Measurements from ENCODE around the gene TXNRD3.
"Not testable (repeated sequence)": the region's sequence is repeated elsewhere in the genome, so short reads cannot be mapped to it uniquely, and the experiment has no call there.

The TXNRD3 gene

DNA sequence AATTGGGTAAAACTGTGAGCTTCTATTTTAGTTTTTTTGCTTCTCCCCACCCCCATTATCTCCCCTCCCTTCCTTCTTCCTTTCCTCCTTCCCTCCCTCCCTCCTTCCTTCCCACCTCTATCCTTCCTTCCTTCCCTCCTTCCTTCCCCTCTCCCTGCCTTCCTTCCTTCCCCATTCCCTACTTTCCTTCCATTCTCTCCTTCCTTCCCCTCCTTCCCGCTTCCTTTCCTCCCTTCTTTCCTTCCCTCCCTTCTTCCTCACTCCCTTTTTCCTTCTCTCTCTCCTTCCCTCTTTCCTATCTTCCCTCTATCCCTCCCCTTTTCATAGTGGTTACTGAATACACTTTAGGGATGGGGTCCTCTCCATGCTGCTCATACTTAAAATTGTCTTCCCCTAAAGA is 55.8 kb downstream of the TXNRD3 start:
- no peak for DNase-seq (ENCODE audit: extremely low read depth, low read depth)
- no peak for TF ChIP-seq CTCF (IDR thresholded peaks at IDR 0.05; ENCODE audit: low read depth, low read length, missing control alignments)
- H3K4me3 ChIP-seq (replicated peaks; ENCODE audit: low read depth, low read length) = no peak overlapping the region

DNA sequence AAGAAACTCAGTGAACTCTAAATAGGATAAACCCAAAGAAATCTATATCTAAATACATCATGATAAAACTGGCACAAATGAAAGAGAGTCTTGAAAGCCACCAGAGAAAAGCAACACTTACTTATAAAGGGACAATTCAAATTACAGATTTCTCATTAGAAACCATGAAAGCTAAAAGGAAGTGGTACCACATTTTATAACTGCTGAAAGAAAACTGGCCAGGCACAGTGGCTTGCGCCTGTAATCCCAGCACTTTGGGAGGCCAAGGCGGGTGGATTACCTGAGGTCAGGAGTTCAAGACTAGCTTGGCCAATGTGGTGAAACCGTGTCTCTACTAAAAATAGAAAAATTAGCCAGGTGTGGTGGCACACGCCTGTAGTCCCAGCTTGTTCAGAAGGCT is 59.4 kb downstream of the TXNRD3 start:
- DNase-seq (ENCODE audit: extremely low read depth, low read depth); H3K4me3 ChIP-seq (replicated peaks; ENCODE audit: low read depth, low read length): not testable (repeated sequence)

DNA sequence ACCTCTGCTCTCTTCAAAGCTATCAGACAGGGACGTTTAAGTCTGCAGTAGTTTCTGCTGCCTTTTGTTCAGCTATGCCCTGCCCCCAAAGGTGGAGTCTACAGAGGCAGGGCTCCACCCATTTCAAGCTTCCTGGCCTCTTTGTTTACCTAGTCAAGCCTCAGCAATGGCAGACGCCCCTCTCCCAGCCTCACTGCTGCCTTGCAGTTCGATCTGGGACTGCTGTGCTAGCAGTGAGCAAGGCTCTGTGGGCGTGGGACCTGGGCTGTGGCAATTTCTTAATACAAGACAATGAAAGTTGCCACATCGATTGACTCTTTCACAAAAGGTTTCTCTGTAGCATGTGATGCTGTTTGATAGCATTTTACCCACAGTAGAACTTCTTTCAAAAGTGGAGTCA is 63.4 kb downstream of the TXNRD3 start:
- not testable (repeated sequence) for H3K4me3 ChIP-seq (replicated peaks; ENCODE audit: low read depth, low read length)

DNA sequence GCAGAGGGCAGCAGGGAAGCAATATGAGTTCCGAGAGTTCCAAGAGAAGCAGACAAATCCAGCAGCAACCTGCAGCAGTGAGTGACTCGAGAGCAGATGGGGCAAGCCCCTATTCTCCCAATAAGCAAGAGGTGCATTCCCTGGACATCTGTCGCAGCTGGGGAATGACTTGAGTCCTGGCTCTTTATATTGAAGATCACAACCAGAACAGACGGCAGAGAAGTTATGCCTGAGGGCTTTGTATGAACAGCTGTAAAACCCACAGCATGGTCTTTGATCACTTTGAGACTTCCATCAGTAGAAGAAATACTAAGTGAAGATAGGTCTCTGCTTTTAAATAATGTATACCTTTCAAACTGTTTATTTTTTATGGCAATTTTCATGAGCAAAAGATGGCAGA is 72.6 kb downstream of the TXNRD3 start:
- TF ChIP-seq CTCF (IDR thresholded peaks at IDR 0.05; ENCODE audit: low read depth, low read length, missing control alignments) = no peak
- DNase-seq (ENCODE audit: extremely low read depth, low read depth) = no peak
- no peak overlapping the region for H3K4me3 ChIP-seq (replicated peaks; ENCODE audit: low read depth, low read length)

More for the DNA sequence above, 63.4 kb downstream of the TXNRD3 start:
- DNase-seq (ENCODE audit: extremely low read depth, low read depth) = not testable (repeated sequence)

DNA sequence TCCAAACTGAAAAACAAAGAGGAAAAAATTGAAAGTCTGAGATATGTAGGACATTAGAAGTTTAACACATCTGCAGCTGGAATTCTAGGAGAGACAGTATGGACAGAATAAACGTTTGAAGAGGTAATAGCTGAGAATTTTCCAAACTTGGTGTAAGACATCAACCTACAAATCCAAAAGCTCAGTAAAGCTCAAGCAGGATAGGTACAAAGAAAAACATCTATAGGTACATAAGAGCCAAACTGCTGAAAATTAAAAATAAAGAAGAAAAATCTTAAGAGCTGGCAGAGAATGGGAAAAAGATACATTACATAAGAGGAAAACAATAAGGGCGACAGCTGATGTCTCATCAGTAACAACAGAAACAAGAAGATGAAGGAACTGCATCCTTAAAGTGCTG is 73.4 kb downstream of the TXNRD3 start:
- TF ChIP-seq CTCF (IDR thresholded peaks at IDR 0.05; ENCODE audit: low read depth, low read length, missing control alignments) = no peak
- DNase-seq (ENCODE audit: extremely low read depth, low read depth) = no peak
- no peak overlapping the region for H3K4me3 ChIP-seq (replicated peaks; ENCODE audit: low read depth, low read length)

GRCh38 chr3:126580746-126581145 is 74.2 kb downstream of the TXNRD3 start:
- no peak for TF ChIP-seq CTCF (IDR thresholded peaks at IDR 0.05; ENCODE audit: low read depth, low read length, missing control alignments)
- DNase-seq (ENCODE audit: extremely low read depth, low read depth) = no peak
- H3K4me3 ChIP-seq (replicated peaks; ENCODE audit: low read depth, low read length) = no peak overlapping the region

GRCh38 chr3:126578702-126579101 is 76.2 kb downstream of the TXNRD3 start:
- no peak overlapping the region for H3K4me3 ChIP-seq (replicated peaks; ENCODE audit: low read depth, low read length)
- no peak for TF ChIP-seq CTCF (IDR thresholded peaks at IDR 0.05; ENCODE audit: low read depth, low read length, missing control alignments)
- DNase-seq (ENCODE audit: extremely low read depth, low read depth) = no peak

DNA sequence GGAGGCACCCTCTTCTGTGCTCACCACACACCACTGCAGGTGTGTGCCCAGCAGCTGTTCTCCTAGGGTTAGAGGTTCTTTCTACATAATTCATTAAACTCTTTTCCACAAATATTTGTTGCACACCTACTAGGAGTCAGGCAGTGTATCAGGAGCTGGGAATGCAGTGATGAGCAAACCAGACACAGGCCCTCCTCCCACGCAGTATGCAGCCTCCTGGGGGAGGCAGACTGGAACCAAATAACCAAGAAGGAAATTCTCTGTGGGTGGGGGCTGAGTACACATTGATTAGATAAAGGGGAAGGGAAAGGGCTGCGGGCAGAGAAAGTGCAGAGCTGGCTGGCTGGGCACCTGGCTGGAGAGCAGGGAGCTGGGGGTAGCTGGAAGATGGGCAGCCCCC is 77.7 kb downstream of the TXNRD3 start:
- H3K4me3 ChIP-seq (replicated peaks; ENCODE audit: low read depth, low read length) = no peak overlapping the region
- no peak for DNase-seq (ENCODE audit: extremely low read depth, low read depth)
- TF ChIP-seq CTCF (IDR thresholded peaks at IDR 0.05; ENCODE audit: low read depth, low read length, missing control alignments) = no peak

Data from HFF-Myc (cell line).